Natural killer cell (primary cell): Measurements from ENCODE around the gene NHLH2. TPM values are rescaled to one million over a fixed set of nuclear protein-coding genes. Genes with fewer than 3 reads are reported as not detected.

Experiments
- ATAC-seq, 3 donors: fragments of 150-1000 bp in 2 of 3; fragments of 200-7000 bp in 1 of 3; cut with Tn5 transposase; 1 replicate in 1 of 3; 2 replicates in 2 of 3; pipeline ENCODE4 v1.10.0; 2021; ENCODE audit warnings: mild to moderate bottlenecking in 2 of 3, moderate library complexity in 2 of 3
- DNase-seq, 2 donors: peaks; one replicate each; pipeline versions ENCODE4 v3.0.0 to v3.0.0-alpha.2; 2013 to 2021; ENCODE audit warnings: mixed read lengths in 1 of 2
- H3K27ac ChIP-seq: one replicate; pipeline ENCODE4 v1.5.1; 2013; ENCODE audit warnings: mild to moderate bottlenecking, low read length
- H3K27me3 ChIP-seq: one replicate; pipeline ENCODE4 v1.6.1; 2013; ENCODE audit warnings: low read length; ENCODE audit not compliant: control insufficient read depth, insufficient read depth
- H3K36me3 ChIP-seq: one replicate; pipeline ENCODE4 v1.6.1; 2013; ENCODE audit warnings: low read length; ENCODE audit not compliant: control insufficient read depth, insufficient read depth
- H3K4me1 ChIP-seq: one replicate; pipeline ENCODE4 v1.6.1; 2013; ENCODE audit warnings: low read length; ENCODE audit not compliant: control insufficient read depth, insufficient read depth
- H3K4me3 ChIP-seq: one replicate; pipeline ENCODE4 v1.5.1; 2013; ENCODE audit warnings: low read length
- H3K9me3 ChIP-seq: one replicate; pipeline ENCODE4 v1.6.1; 2013; ENCODE audit warnings: low read length; ENCODE audit not compliant: control insufficient read depth, insufficient read depth
- H3K27ac Mint-ChIP-seq, 2 donors: one replicate each; pipeline ENCODE4 v1.8.0; 2022; ENCODE audit warnings: mild to moderate bottlenecking in 2 of 2, mixed read lengths in 2 of 2, moderate library complexity in 1 of 2
- H3K27me3 Mint-ChIP-seq, 2 donors: one replicate each; pipeline ENCODE4 v1.8.0; 2022; ENCODE audit warnings: low read depth in 2 of 2, mixed read lengths in 2 of 2
- H3K36me3 Mint-ChIP-seq: one replicate; pipeline ENCODE4 v1.8.0; 2022; ENCODE audit warnings: mixed read lengths
- H3K4me1 Mint-ChIP-seq, 2 donors: one replicate each; pipeline ENCODE4 v1.8.0; 2022; ENCODE audit warnings: mixed read lengths in 2 of 2
- H3K4me3 Mint-ChIP-seq: one replicate; pipeline ENCODE4 v1.8.0; 2022; ENCODE audit warnings: mild to moderate bottlenecking, moderate library complexity, mixed read lengths
- H3K9me3 Mint-ChIP-seq, 2 donors: one replicate each; pipeline ENCODE4 v1.8.0; 2022; ENCODE audit warnings: mixed read lengths in 2 of 2
- WGBS: methylation state at CpG from one replicate; pipeline ENCODE4 v1.1.7; 2013; ENCODE audit warnings: missing lambda C conversion rate; ENCODE audit not compliant: insufficient coverage; 5-methylcytosine and 5-hydroxymethylcytosine counted together
- intact Hi-C: fragments of 100-400 bp; cut with micrococcal nuclease; formaldehyde crosslinking; loops from one replicate; pipeline ENCODE4 v1.14.2; 2022
- total RNA-seq, 4 donors: library from RNA; stranded (reverse); fragments of 120-200 nt in 1 of 4; gene quantifications; one replicate each; pipeline versions ENCODE4 v1.2.3 to v1.2.4, GENCODE V29; 2013 to 2022
- TF ChIP-seq, protein P1 (sequence below): fragments of 200-600 bp; IDR thresholded peaks from one replicate; pipeline ENCODE4 v1.8.0; 2022; ENCODE audit warnings: antibody characterized with exemption

Gene NHLH2
- total RNA-seq, 3 donors from 2014 or later (not counting 1 experiment from before 2014, with no cell fraction given): not detected

DNA sequence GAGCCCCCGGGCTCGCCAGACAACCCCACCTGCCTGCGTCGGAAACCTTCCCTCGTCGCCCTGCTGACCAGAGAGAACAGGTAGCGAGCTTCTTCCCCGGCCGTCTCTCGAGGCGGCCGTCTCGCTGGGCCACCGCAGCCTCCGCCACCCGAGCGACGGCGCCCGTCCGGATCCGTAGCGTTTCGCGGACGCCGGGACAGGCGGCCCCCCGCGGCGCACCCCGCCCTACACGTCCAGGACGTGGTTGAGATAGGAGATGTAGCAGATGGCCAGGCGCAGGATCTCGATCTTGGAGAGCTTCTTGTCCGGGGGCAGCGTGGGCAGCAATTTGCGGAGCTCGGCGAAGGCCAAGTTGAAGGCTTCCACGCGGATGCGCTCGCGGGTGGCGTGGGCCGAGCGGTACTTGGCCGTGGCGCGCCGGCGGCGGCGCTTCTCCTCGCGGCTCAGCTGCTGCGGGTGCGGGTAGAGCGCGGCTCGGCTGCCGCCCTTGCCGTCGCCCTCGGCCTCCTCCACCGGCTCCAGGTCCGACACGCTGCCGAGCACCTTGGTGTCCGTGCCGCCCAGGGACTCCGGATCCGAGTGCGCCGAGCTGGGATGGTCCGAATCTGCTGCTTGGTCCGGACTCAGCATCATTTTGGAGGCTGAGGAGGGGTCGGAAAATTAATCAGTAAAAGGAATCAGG, 3.0 kb downstream of the NHLH2 start:
- ATAC-seq (no peak), DNase-seq (no peak)
- Mint-ChIP-seq H3K4me3 (no peak overlapping the region), H3K27ac (no peak overlapping the region), H3K27me3 (peaks cover 55 to 68% of the 10 kb centered on the region in 2 donors), H3K4me1 (peaks cover 0 to 5% of the 10 kb centered on the region in 2 donors), H3K36me3 (no peaks in the 10 kb centered on the region), H3K9me3 (no peaks in the 10 kb centered on the region)
- Histone ChIP-seq H3K27me3 (peaks cover 26% of the 10 kb centered on the region), H3K9me3 (no peaks in the 10 kb centered on the region), H3K4me1 (peaks cover 11% of the 10 kb centered on the region), H3K4me3 (no peak overlapping the region), H3K36me3 (no peaks in the 10 kb centered on the region), H3K27ac (no peak overlapping the region)
- WGBS: 5% methylated on average over 80 of the region's 80 CpGs
- TF ChIP-seq, protein P1, sequence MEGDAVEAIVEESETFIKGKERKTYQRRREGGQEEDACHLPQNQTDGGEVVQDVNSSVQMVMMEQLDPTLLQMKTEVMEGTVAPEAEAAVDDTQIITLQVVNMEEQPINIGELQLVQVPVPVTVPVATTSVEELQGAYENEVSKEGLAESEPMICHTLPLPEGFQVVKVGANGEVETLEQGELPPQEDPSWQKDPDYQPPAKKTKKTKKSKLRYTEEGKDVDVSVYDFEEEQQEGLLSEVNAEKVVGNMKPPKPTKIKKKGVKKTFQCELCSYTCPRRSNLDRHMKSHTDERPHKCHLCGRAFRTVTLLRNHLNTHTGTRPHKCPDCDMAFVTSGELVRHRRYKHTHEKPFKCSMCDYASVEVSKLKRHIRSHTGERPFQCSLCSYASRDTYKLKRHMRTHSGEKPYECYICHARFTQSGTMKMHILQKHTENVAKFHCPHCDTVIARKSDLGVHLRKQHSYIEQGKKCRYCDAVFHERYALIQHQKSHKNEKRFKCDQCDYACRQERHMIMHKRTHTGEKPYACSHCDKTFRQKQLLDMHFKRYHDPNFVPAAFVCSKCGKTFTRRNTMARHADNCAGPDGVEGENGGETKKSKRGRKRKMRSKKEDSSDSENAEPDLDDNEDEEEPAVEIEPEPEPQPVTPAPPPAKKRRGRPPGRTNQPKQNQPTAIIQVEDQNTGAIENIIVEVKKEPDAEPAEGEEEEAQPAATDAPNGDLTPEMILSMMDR: no peak
- intact Hi-C loops: no loop called here

DNA sequence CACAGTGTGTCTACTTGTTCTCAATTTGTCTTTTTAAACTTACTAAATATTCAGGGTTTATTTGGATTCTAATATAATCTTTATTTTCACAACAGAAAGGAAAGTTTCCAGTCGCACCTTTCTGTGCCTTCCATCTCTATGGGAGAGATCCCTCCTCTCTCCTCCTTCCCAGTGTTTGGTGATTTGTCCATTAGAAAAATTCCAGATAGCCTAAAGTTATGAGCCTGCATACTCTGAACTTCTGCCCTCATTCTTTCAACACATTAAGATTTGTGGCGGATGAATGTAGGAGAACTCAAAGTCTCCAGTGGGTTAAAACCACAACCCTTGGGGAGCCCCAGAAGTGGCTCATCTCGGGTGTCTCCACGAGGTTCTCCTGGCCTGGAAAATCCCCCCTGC, 3.6 kb downstream of the NHLH2 start:
- Mint-ChIP-seq H3K4me1 (peaks cover 0 to 5% of the 10 kb centered on the region in 2 donors), H3K4me3 (no peak overlapping the region), H3K27ac (no peak overlapping the region), H3K36me3 (no peaks in the 10 kb centered on the region), H3K9me3 (no peaks in the 10 kb centered on the region), H3K27me3 (peaks cover 53 to 68% of the 10 kb centered on the region in 2 donors)
- Histone ChIP-seq H3K27me3 (peaks cover 23% of the 10 kb centered on the region), H3K4me1 (peaks cover 11% of the 10 kb centered on the region), H3K4me3 (no peak overlapping the region), H3K9me3 (no peaks in the 10 kb centered on the region), H3K27ac (no peak overlapping the region), H3K36me3 (no peaks in the 10 kb centered on the region)
- 21% methylated on average over 3 of the region's 4 CpGs for WGBS
- TF ChIP-seq, protein P1: no peak
- ATAC-seq (no peak), DNase-seq (no peak)
- intact Hi-C loops: no loop called here

DNA sequence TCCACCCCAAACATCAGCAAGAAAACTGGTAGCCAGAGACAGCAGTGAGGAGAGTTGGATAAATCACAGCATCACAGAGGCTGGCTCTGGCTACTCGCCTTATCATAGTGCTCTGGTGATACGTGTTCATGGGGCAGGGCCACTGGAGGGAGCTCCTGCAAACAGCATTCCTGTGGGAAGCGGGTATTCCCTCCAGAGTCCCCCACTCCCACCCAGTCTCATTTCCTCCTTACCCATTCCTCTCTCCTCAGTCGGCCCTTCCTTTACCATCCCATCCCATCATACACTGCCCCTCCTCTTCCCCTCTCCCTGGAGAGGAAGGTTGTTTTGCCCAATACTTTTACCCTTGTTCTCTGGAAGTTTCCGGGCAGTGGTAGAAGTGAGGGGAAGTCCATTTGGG, 7.1 kb downstream of the NHLH2 start:
- intact Hi-C loops: no loop called here
- Mint-ChIP-seq H3K4me1 (peaks cover 3% of the 10 kb centered on the region in 2 donors), H3K4me3 (no peak overlapping the region), H3K9me3 (no peaks in the 10 kb centered on the region), H3K27me3 (peaks cover 35 to 49% of the 10 kb centered on the region in 2 donors), H3K36me3 (no peaks in the 10 kb centered on the region), H3K27ac (no peak overlapping the region)
- Histone ChIP-seq H3K4me3 (no peak overlapping the region), H3K27ac (no peak overlapping the region), H3K9me3 (no peaks in the 10 kb centered on the region), H3K4me1 (peaks cover 1% of the 10 kb centered on the region), H3K27me3 (peaks cover 10% of the 10 kb centered on the region), H3K36me3 (no peaks in the 10 kb centered on the region)
- TF ChIP-seq, protein P1: no peak
- DNase-seq (no peak), ATAC-seq (no peak)
- 88% methylated on average over 5 of the region's 5 CpGs for WGBS

DNA sequence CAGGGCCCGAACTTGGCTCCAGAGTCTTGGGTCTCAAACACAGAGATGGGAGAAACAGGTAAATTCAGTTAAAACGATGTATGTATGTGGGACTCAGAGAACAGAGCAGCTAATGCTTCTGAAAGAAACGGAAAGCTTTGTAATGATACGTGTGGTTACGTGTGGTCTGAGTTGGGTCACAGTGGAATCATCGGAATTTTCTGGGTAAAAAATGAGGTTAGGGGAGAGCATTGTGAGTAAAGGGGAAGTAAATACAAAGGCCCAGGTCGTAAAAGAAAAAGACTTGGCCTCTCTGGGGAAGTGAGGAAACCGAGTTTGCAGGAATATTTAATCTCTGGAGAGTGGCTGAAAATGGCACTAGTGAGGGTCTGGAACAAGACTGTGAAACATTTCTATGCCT, 8.3 kb downstream of the NHLH2 start:
- 66% methylated on average over 8 of the region's 8 CpGs for WGBS
- Histone ChIP-seq H3K36me3 (no peaks in the 10 kb centered on the region), H3K27me3 (peaks cover 15% of the 10 kb centered on the region), H3K9me3 (no peaks in the 10 kb centered on the region), H3K4me1 (peaks cover 7% of the 10 kb centered on the region), H3K27ac (no peak overlapping the region), H3K4me3 (no peak overlapping the region)
- no peak for ATAC-seq
- TF ChIP-seq, protein P1: no peak
- no peaks in the 10 kb centered on the region for H3K9me3 Mint-ChIP-seq
- no peak overlapping the region for H3K27ac Mint-ChIP-seq
- intact Hi-C loops: no loop called here
- H3K27me3 Mint-ChIP-seq: peaks cover 43 to 60% of the 10 kb centered on the region in 2 donors
- no peaks in the 10 kb centered on the region for H3K36me3 Mint-ChIP-seq
- no peak overlapping the region for H3K4me3 Mint-ChIP-seq
- peaks cover 9 to 13% of the 10 kb centered on the region in 2 donors for H3K4me1 Mint-ChIP-seq
- no peak for DNase-seq
